CD4-positive, CD25-positive, alpha-beta regulatory T cell (primary cell): ENCODE results near the gene GOLGA7B. TPM values are rescaled to one million over a fixed set of nuclear protein-coding genes. Genes with fewer than 3 reads are reported as not detected.

Source experiments
- ATAC-seq, 2 donors: fragments of 150-1000 bp; cut with Tn5 transposase; one replicate each; pipeline ENCODE4 v1.10.0; 2021; ENCODE audit warnings: low read depth in 2 of 2, moderate number of reproducible peaks in 2 of 2, moderate library complexity in 1 of 2
- DNase-seq, 3 donors: peaks; one replicate each; pipeline versions ENCODE4 v3.0.0 to v3.0.0-alpha.2; 2012 to 2022; ENCODE audit warnings: mixed read lengths in 1 of 3
- H3K27ac ChIP-seq: one replicate; pipeline ENCODE4 v1.7.0; 2013; ENCODE audit warnings: mild to moderate bottlenecking, low read length; ENCODE audit not compliant: insufficient read depth, poor library complexity, severe bottlenecking
- H3K27me3 ChIP-seq: one replicate; pipeline ENCODE4 v1.7.0; 2013; ENCODE audit warnings: low read length; ENCODE audit not compliant: control insufficient read depth, insufficient read depth
- H3K36me3 ChIP-seq: one replicate; pipeline ENCODE4 v1.7.0; 2013; ENCODE audit warnings: mild to moderate bottlenecking, low read length, moderate library complexity; ENCODE audit not compliant: control insufficient read depth, insufficient read depth
- H3K4me1 ChIP-seq: 2 replicates; pipeline ENCODE4 v1.7.0; 2013; ENCODE audit warnings: mild to moderate bottlenecking, low read length; ENCODE audit not compliant: insufficient read depth, control insufficient read depth, poor library complexity, severe bottlenecking
- H3K4me3 ChIP-seq: one replicate; pipeline ENCODE4 v1.7.0; 2013; ENCODE audit warnings: low read depth, mild to moderate bottlenecking, low read length, moderate library complexity
- H3K9me3 ChIP-seq, 2 experiments: 1 replicate in 1 of 2; 2 replicates in 1 of 2; pipeline ENCODE4 v1.7.0; 2013; ENCODE audit warnings: low read length in 2 of 2, mild to moderate bottlenecking in 1 of 2, moderate library complexity in 1 of 2; ENCODE audit not compliant: control insufficient read depth in 2 of 2
- H3K27ac Mint-ChIP-seq, 3 donors: one replicate each; pipeline ENCODE4 v1.8.0; 2020 to 2022; ENCODE audit warnings: mild to moderate bottlenecking in 3 of 3, mixed read lengths in 3 of 3, moderate library complexity in 2 of 3
- H3K27me3 Mint-ChIP-seq: one replicate; pipeline ENCODE4 v1.8.0; 2022; ENCODE audit warnings: mild to moderate bottlenecking, mixed read lengths
- H3K36me3 Mint-ChIP-seq: one replicate; pipeline ENCODE4 v1.8.0; 2020; ENCODE audit warnings: mixed read lengths
- H3K4me1 Mint-ChIP-seq, 4 donors: one replicate each; pipeline ENCODE4 v1.8.0; 2020 to 2022; ENCODE audit warnings: mixed read lengths in 4 of 4, mild to moderate bottlenecking in 1 of 4
- H3K4me3 Mint-ChIP-seq, 4 donors: one replicate each; pipeline ENCODE4 v1.8.0; 2020 to 2022; ENCODE audit warnings: mild to moderate bottlenecking in 4 of 4, mixed read lengths in 4 of 4, moderate library complexity in 3 of 4
- H3K9me3 Mint-ChIP-seq, 7 donors: one replicate each; pipeline ENCODE4 v1.8.0; 2020 to 2022; ENCODE audit warnings: mixed read lengths in 7 of 7, mild to moderate bottlenecking in 3 of 7, moderate library complexity in 2 of 7
- polyA plus RNA-seq, 4 donors: library from polyadenylated mRNA; unstranded; fragments of 300-500 nt; fragmentation: Illumina TruSeq; gene quantifications; one replicate each; pipeline ENCODE4 v1.2.3, GENCODE V29; 2021
- total RNA-seq: library from RNA; stranded (reverse); gene quantifications from one replicate; pipeline ENCODE4 v1.2.3, GENCODE V29; 2022

Gene GOLGA7B
- total and polyA plus RNA-seq, 5 donors from 2014 or later, result 0.84 to 14.1 (median 1.3) TPM

DNA sequence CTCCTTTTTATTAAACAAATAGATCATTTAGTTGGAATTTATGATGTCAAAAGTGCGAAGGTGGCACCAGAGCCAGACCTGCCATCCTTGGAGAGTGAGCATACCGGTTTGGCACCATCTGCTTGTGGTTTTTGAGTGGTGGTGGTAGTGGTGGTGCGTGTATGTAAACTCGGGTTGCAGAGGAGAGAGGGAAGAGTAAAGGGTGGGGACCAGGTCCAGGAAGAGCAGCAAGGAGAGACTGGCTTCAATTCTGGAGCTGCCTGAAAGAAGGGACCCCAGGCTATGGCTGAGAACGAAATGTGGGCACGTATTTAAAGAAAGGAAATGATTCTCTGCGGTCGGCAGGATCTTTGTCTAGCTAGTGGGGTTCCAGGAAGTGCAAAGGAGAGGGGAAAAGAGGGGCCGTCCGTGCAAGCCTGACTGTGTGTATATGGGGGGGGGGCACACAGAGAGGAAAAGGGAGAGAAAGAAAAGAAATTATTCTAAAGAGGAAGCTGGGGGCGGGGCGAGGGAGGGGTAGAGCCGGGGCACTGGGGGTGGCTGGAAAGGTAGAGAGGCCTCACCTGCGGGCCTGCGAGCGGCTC is 448 bp upstream of the GOLGA7B start:
- no peaks in the 10 kb centered on the region for H3K9me3 ChIP-seq
- H3K27ac Mint-ChIP-seq, result peak overlapping the region in 2 of 3 donors; percentile 83 to 89
- peaks cover 0 to 49% (median 29%) of the 10 kb centered on the region in 4 donors for H3K4me1 Mint-ChIP-seq
- DNase-seq (peak in 2 of 3 donors; percentile 9 to 53), ATAC-seq (peak; percentile 9 to 15)
- peak overlapping the region; percentile 78 for H3K4me3 ChIP-seq
- no peaks in the 10 kb centered on the region for H3K9me3 Mint-ChIP-seq
- H3K27me3 Mint-ChIP-seq, result no peaks in the 10 kb centered on the region
- peak overlapping the region; percentile 47 for H3K27ac ChIP-seq
- H3K4me1 ChIP-seq, result peaks cover 34% of the 10 kb centered on the region
- H3K4me3 Mint-ChIP-seq, result peak overlapping the region; percentile 88 to 96 (median 92)
- H3K36me3 ChIP-seq, result no peaks in the 10 kb centered on the region
- no peaks in the 10 kb centered on the region for H3K27me3 ChIP-seq
- no peaks in the 10 kb centered on the region for H3K36me3 Mint-ChIP-seq

DNA sequence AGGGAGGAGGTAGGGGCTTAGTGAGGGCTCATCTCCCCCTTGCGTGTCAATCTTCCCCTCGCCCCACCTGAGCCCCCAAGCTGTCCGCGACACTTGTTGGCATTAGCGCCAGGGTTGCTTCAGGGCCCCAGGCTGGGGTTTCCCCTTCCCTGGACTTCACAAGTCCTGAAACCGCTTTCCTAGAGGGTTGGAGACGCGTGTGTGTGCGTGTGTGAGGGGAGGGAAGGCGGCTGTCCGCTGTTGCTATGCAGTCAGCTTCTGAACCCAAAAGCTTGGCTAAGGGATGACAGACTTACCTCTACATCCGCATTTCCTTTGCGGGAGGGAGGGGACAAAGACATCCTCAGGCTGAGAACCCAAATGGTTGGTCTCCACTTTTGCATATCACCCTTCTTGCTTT is 803 bp downstream of the GOLGA7B start:
- peak overlapping the region; percentile 89 to 98 (median 92) for H3K4me3 Mint-ChIP-seq
- ATAC-seq, result no peak
- H3K27me3 ChIP-seq, result no peaks in the 10 kb centered on the region
- peaks cover 34% of the 10 kb centered on the region for H3K4me1 ChIP-seq
- H3K9me3 Mint-ChIP-seq, result no peaks in the 10 kb centered on the region
- H3K27ac ChIP-seq, result peak overlapping the region; percentile 11
- peak in 2 of 3 donors; percentile 31 to 59 for DNase-seq
- H3K36me3 Mint-ChIP-seq, result no peaks in the 10 kb centered on the region
- no peaks in the 10 kb centered on the region for H3K27me3 Mint-ChIP-seq
- no peaks in the 10 kb centered on the region for H3K36me3 ChIP-seq
- peak overlapping the region; percentile 15 to 92 (median 77) for H3K27ac Mint-ChIP-seq
- no peaks in the 10 kb centered on the region for H3K9me3 ChIP-seq
- peak overlapping the region; percentile 85 for H3K4me3 ChIP-seq
- H3K4me1 Mint-ChIP-seq, result peaks cover 0 to 60% (median 34%) of the 10 kb centered on the region in 4 donors

GRCh38 chr10:97851341-97852001 is 1.8 kb downstream of the GOLGA7B start:
- H3K4me1 ChIP-seq, result peaks cover 34% of the 10 kb centered on the region
- peak overlapping the region; percentile 39 for H3K27ac ChIP-seq
- Mint-ChIP-seq H3K27me3 (no peaks in the 10 kb centered on the region), H3K4me1 (peaks cover 0 to 64% (median 37%) of the 10 kb centered on the region in 4 donors), H3K36me3 (no peaks in the 10 kb centered on the region), H3K9me3 (no peaks in the 10 kb centered on the region), H3K4me3 (peak overlapping the region; percentile 89 to 98 (median 92)), H3K27ac (peak overlapping the region; percentile 15 to 79 (median 58))
- no peaks in the 10 kb centered on the region for H3K36me3 ChIP-seq
- H3K4me3 ChIP-seq, result peak overlapping the region; percentile 85
- no peaks in the 10 kb centered on the region for H3K27me3 ChIP-seq
- peak in 2 of 3 donors; percentile 56 to 80 for DNase-seq
- ATAC-seq, result peak; percentile 59 to 69
- no peaks in the 10 kb centered on the region for H3K9me3 ChIP-seq

- Mint-ChIP-seq H3K9me3 (no peaks in the 10 kb centered on the region), H3K4me1 (peaks cover 0 to 64% (median 39%) of the 10 kb centered on the region in 4 donors)
These were observed 2.6 kb downstream of the GOLGA7B start for GRCh38 chr10:97852277-97852676.

GRCh38 chr10:97852840-97853405 is 3.3 kb downstream of the GOLGA7B start:
- Mint-ChIP-seq H3K36me3 (no peaks in the 10 kb centered on the region), H3K4me1 (peaks cover 0 to 65% (median 41%) of the 10 kb centered on the region in 4 donors), H3K27ac (peak overlapping the region in 1 of 3 donors; percentile 62), H3K9me3 (no peaks in the 10 kb centered on the region), H3K27me3 (no peaks in the 10 kb centered on the region), H3K4me3 (peak overlapping the region in 3 of 4 donors; percentile 44 to 95 (median 57))
- Histone ChIP-seq H3K36me3 (no peaks in the 10 kb centered on the region), H3K27me3 (no peaks in the 10 kb centered on the region), H3K4me3 (no peak overlapping the region), H3K4me1 (peaks cover 34% of the 10 kb centered on the region), H3K27ac (no peak overlapping the region), H3K9me3 (no peaks in the 10 kb centered on the region)
- DNase-seq (no peak), ATAC-seq (no peak)

More at GRCh38 chr10:97852277-97852676, 2.6 kb downstream of the GOLGA7B start:
- H3K9me3 ChIP-seq, result no peaks in the 10 kb centered on the region
- DNase-seq (no peak), ATAC-seq (no peak)
- peaks cover 34% of the 10 kb centered on the region for H3K4me1 ChIP-seq
- Mint-ChIP-seq H3K4me3 (peak overlapping the region; percentile 89 to 98 (median 92)), H3K27ac (peak overlapping the region in 2 of 3 donors; percentile 48 to 79), H3K27me3 (no peaks in the 10 kb centered on the region), H3K36me3 (no peaks in the 10 kb centered on the region)
- H3K36me3 ChIP-seq, result no peaks in the 10 kb centered on the region
- no peak overlapping the region for H3K27ac ChIP-seq
- no peaks in the 10 kb centered on the region for H3K27me3 ChIP-seq
- peak overlapping the region; percentile 85 for H3K4me3 ChIP-seq

- ATAC-seq, result no peak
- no peaks in the 10 kb centered on the region for H3K27me3 ChIP-seq
- Mint-ChIP-seq H3K27ac (peak overlapping the region in 1 of 3 donors; percentile 77), H3K4me3 (peak overlapping the region in 1 of 4 donors; percentile 27), H3K4me1 (peaks cover 0 to 64% (median 37%) of the 10 kb centered on the region in 4 donors), H3K9me3 (no peaks in the 10 kb centered on the region), H3K27me3 (no peaks in the 10 kb centered on the region), H3K36me3 (no peaks in the 10 kb centered on the region)
- no peak for DNase-seq
- peaks cover 27% of the 10 kb centered on the region for H3K4me1 ChIP-seq
- H3K27ac ChIP-seq, result no peak overlapping the region
- H3K4me3 ChIP-seq, result no peak overlapping the region
- no peaks in the 10 kb centered on the region for H3K36me3 ChIP-seq
- no peaks in the 10 kb centered on the region for H3K9me3 ChIP-seq
These were observed 5.1 kb downstream of the GOLGA7B start for GRCh38 chr10:97854743-97855142.

DNA sequence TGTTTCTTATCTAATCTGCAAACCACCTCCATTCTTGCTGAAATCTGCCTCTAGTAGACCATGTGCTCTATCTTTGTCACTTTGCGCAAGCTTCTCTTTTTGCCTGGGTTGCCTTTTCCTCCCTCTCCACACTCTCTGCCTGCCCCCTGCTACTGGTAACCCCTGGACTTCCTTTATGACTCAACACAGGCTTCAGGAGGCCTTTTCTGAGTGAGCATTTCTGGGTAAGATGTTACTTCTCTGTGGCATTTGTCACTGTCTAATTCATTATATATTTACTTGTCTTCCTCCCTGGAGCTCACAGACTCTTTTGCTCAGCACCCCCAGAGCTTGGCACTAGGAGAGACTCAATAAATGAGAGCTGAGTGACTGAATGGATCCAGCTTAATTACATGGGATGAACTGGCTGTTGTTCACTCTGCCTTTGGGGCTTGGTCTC is 8.4 kb downstream of the GOLGA7B start:
- H3K27me3 ChIP-seq, result no peaks in the 10 kb centered on the region
- ATAC-seq (peak in 1 of 2 donors; percentile 28), DNase-seq (peak in 1 of 3 donors; percentile 57)
- H3K27me3 Mint-ChIP-seq, result no peaks in the 10 kb centered on the region
- no peaks in the 10 kb centered on the region for H3K4me1 ChIP-seq
- peaks cover 0 to 40% (median 17%) of the 10 kb centered on the region in 4 donors for H3K4me1 Mint-ChIP-seq
- H3K36me3 Mint-ChIP-seq, result peaks cover 12% of the 10 kb centered on the region
- H3K27ac ChIP-seq, result no peak overlapping the region
- no peak overlapping the region for H3K4me3 ChIP-seq
- H3K9me3 Mint-ChIP-seq, result no peaks in the 10 kb centered on the region
- H3K36me3 ChIP-seq, result peaks cover 13% of the 10 kb centered on the region
- peak overlapping the region in 1 of 3 donors; percentile 76 for H3K27ac Mint-ChIP-seq
- no peaks in the 10 kb centered on the region for H3K9me3 ChIP-seq
- H3K4me3 Mint-ChIP-seq, result peak overlapping the region in 1 of 4 donors; percentile 36
